Omental fat pad (tissue), 4 donors: ENCODE results near the gene UQCRQ. TPM values are rescaled to one million over a fixed set of nuclear protein-coding genes. Genes with fewer than 3 reads are reported as not detected.
A peak's percentile ranks its signal among the peaks of the same experiment; 100 is the strongest.

Source experiments
- ATAC-seq: fragments of 150-250 bp; one replicate; pipeline ENCODE4 v1.9.1; 2016; ENCODE audit warnings: mild to moderate bottlenecking, moderate library complexity; ENCODE audit not compliant: low FRiP score
- DNase-seq: peaks from one replicate; pipeline ENCODE4 v3.0.0-alpha.2; 2019; ENCODE audit warnings: low spot score
- CTCF ChIP-seq, 3 donors: fragments of 450-650 bp; IDR thresholded peaks; one replicate each; pipeline ENCODE4 v1.5.1; 2016 to 2017; ENCODE audit warnings: antibody characterized with exemption in 3 of 3, mild to moderate bottlenecking in 3 of 3, moderate library complexity in 2 of 3
- total RNA-seq, 4 donors: library from RNA; depleted of rRNA; stranded (reverse); fragments of >200 nt; gene quantifications; one replicate each; pipeline ENCODE4 v1.1.0, GENCODE V29; 2016

The UQCRQ gene
- 100 to 1,000 TPM in 3 of 4 donors, 10 to 100 TPM in 1; 89.7 to 173 (median 115) TPM for total RNA-seq

DNA sequence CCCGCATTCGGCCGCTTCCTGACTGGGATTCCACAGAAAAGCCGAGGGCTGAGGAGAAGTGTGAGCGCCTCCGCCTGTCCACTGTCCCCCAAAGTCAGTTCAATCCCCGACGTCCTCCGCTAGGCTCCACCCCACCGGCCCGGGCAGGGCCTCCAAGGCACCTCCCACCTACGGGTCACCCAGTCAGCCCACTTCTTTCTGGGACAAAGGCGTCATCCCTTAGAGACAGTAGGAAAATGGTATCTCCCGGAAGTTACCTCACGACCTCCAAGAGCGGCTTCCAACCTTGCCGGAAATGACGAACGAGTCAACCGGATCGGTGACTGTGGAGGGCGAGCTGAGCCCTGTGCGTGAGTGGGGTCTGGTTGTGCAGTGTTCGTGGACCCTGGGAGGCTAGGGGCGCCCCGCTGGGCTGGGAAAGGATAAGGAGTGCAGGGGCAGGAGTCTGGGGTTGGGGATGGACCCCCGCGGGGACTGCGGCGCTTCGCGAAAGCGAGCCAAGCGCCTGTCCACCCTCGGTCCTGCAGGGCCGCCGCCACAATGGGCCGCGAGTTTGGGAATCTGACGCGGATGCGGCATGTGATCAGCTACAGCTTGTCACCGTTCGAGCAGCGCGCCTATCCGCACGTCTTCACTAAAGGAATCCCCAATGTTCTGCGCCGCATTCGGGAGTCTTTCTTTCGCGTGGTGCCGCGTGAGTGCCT is at the start of gene UQCRQ, which contains the start of gene GDF9:
Gene UQCRQ (plus strand): TSS at position 301 of the 704 bp plus-strand sequence. CDS start 240 bp downstream, at position 541.
Gene GDF9 (minus strand): TSS at position 128 of the 704 bp plus-strand sequence. CDS start 1,936 bp downstream, outside the sequence.
- peak; percentile 99 for ATAC-seq
- DNase-seq = peak; percentile 68
- TF ChIP-seq CTCF (IDR thresholded peaks at IDR 0.05) = no peak

GRCh38 chr5:132817011-132817410 is 49.4 kb upstream of the UQCRQ start:
- DNase-seq (no peak), ATAC-seq (no peak)
- TF ChIP-seq CTCF (IDR thresholded peaks at IDR 0.05) = no peak

DNA sequence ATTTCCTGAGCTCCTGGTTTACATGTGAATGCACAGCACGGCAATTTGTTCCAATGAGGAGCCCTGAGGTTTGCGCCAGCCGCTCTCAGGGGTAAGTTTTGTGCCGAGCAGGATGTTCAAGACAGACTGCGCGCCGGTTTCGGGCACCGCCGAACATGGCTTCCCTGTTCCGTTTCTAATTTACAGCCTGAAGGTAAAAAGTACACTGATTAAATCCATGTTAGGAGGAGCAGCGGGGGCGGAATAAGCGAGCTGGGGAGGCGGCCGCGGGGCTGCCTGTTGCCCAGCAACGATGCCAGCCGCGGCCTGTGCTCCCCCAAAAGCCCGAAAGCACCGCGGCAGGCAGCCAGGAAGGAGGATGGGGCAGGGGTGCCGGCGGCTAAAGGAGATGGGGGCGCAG is 47.0 kb upstream of the UQCRQ start:
- TF ChIP-seq CTCF (IDR thresholded peaks at IDR 0.05) = no peak
- DNase-seq = no peak

GRCh38 chr5:132820162-132820754 is 46.2 kb upstream of the UQCRQ start:
- DNase-seq = peak; percentile 99
- peak in 2 of 3 donors; percentile 63 to 70 for TF ChIP-seq CTCF (IDR thresholded peaks at IDR 0.05)
- ATAC-seq = peak; percentile 80

More for the DNA sequence above, 47.0 kb upstream of the UQCRQ start:
- ATAC-seq = no peak

- DNase-seq (no peak), ATAC-seq (no peak)
- no peak for TF ChIP-seq CTCF (IDR thresholded peaks at IDR 0.05)
Measured at GRCh38 chr5:132821350-132821749, 45.1 kb upstream of the UQCRQ start.

GRCh38 chr5:132821791-132822190 is 44.7 kb upstream of the UQCRQ start:
- DNase-seq = no peak
- ATAC-seq = no peak
- TF ChIP-seq CTCF (IDR thresholded peaks at IDR 0.05) = no peak
